Activated CD4-positive, alpha-beta T cell treated with anti-CD3 and anti-CD28 coated beads, Interleukin-2, amount 50 U/mL, for 1 hour (primary cell): ENCODE results near the gene PDCD10.

Source experiments
- DNase-seq: peaks from one replicate; pipeline ENCODE4 v3.0.0-alpha.2; 2020

Gene PDCD10

DNA sequence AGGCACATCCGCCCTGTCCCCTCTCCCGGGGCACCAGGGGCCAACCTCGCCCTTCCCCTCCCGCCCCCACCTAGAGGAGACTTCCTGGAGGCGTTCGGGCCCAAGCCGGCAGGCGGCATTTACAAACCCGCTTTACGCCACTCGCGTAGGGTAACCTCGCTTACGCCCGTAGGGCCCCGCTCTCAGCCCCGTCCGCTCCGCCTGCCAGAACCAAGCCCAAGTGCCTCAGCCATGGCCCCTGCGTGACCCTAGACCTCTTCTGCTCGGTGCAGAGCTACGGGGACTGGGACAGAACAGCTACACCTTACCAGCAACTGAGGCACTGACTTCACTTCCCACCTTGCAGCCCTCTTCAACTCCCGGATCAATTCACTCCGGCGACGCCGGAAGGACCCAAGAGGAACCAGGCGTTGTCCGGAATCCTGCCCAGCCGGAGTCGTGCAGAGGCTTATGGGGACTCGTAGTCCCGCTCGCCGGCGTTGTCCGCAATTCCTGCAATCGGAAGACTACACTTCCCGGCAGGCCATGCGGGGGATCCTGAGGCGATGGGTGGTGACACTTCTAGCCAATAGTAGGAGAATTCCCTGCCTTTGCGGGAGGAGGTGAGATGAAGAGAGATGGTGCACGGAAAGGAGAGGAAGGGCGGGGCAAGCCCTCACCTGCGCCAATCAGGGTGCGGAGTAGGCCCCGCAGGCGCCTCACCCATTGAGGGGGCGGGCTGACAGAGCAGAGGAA, at the start of gene PDCD10:
PDCD10 (minus strand) TSS at position 395 of the 735 bp plus-strand sequence. CDS start 14,735 bp downstream, outside the sequence.
- DNase-seq, result peak; percentile 96

DNA sequence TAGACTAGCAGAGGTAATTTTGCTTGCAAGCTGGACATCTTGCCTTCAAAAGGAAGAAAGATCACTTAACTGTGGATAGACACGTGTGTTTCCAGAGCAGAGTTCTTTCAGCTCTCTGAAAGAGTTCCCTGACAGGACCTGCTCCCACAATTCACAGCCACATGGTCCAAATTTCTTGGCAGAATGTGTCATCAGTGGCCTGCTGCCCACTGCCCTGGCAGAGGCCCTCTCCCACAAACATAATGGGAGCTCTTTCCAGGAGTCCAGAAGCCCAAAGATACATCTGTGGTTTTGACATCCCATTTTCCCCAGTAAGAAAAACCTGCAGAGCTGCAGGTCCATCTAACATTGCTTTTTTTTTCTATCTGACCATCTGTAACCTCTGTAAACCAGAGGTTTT, 49.1 kb upstream of the PDCD10 start:
- no peak for DNase-seq

DNA sequence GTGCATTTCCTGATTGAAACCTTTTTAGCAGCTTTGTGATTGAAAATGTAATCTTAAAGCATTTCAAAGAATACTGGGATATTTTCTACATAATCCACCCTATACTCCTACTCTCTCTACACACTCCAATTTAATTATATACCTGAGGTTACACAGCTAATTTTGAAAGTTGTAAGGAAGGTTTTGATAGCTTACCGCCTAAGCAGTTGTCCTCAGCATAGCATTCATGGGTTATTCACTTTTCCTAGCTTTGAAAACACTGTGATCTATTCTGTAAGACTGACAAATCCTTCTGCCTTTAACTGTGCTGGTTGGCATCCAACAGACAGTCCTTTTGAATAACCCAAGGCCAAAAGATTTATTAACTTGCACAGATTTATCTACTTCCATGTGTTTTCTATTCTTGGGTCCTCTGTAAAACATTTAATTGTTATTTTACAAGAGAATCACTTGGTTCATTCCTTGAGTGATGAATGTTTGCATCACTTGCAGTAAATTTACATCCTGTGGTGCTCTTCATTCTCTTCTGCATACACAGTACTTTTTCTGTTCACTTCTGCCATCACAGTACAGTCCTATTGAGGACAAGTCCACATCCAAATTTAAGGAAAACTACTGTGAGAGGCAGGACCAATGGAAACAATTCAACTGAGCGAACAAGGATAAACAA, 45.7 kb upstream of the PDCD10 start:
- DNase-seq, result no peak

DNA sequence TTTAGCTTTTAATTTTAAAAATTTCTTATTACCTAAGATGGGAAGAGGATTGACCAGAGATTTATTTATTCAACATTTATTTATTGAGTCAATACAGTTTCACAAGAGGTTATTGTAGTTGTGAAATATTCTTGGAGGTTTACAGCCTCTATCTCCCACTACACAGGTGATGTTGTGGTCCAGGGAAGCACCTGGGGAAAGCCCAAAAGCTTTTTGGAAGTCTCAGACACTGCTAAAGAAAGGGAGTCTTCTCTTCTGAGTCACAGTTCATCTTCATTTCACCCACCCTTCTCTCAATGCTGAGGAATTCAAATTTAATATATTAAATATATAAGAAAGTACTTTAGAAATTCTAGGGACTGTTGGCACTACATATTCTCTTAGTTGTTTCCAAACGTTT, 42.7 kb upstream of the PDCD10 start:
- no peak for DNase-seq

DNA sequence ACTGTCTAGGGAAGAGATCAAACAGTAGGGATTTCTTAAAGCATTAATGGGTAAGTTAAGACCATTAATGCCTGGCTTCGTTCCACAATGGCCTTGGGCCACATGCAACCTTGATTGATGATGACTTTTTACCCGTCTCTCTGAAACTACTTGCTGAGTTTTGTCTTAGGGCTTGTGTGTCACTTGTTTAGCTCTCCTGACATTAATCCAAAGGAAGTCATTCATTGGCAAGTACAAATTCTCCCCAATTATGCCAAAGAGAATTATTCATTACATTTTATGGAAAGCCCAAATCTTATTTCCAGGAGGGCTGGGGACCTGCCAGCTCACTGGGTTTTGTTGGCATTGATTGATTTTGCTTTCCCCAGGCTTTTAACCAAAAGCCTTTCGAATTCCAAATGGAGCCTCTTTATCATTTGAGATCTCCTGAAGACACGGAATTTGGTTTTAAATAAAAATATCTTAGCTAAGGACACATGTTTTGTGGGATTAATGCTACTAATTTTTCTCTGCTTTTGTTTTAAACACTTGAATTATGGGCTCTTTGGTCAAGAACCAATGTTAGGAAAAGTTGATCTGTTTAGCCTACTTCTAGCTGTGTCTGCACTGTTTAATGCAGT, 41.5 kb upstream of the PDCD10 start:
- DNase-seq, result no peak

DNA sequence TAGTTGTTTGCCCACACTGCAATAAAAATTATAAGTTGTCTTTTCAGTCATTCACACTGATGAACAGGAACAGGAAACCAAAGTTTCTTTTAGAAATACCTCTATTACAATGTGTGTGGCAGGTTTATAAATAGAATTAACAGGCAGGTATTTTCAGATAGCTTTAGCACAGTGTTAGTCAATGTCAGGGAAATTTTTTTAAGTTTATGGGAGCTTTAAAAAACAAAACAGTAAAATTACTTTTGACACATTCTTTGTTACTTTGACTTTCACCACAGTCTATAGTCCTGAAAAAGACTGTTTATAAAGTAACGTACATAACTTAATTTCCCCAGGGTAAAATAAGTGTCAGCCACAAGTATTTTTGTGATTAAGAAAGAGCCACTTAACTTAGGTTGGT, 38.9 kb upstream of the PDCD10 start:
- DNase-seq, result no peak

DNA sequence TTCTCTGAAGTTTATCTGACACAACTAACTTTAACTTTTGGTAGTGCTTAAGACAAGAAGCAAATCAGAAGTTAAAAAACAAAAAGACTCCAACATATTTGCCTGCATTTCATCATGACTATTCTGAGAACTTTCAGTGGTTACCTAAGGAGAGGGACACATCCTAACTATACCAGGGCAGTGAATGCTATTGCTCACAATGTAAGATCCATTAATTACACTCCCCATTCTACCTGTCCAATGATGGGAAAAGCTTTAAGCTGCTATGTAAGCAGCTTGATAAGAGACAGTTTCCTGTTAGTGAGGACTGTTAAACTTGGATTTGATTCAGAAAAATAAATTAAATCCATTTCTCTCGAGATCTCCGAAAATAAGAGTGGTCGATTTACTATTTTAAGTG, 38.3 kb upstream of the PDCD10 start:
- DNase-seq, result no peak

DNA sequence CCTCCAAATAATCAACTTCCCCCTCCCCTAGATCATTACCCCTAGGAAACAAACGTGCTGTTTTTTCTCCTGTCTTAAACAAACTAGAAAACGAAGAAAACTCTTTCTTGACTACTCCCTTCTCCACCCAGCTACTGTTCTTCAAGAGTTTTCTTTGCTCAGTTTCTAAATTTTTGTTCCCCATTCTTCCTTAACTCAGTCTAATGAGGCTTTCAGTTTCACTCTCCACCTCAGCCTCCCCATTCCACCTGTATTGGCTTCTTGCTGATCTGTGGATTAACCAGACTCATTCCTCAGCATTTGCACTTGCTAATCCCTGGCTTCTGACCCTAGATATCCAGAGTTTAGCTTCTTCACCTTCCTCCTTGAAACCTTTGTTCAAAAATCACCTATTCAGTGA, 27.6 kb upstream of the PDCD10 start:
- no peak for DNase-seq

DNA sequence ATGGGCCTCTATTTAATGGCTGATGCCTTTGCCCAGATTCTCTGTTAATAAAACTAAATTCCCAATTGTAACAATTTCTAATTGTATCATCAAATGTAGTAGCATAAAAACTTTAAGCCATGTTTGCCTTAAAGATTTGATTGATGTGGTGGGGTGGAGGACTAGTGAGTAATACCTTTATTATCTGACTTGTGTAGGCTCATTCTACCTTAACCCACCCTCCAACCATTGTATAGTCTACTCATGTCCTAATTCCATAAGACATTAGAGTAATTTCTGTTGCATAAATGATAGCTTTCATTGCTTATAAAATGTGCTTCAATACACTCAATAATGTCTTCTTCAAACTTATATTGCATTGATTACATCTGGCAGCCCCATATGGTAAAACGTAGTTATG, 26.6 kb upstream of the PDCD10 start:
- DNase-seq, result no peak

DNA sequence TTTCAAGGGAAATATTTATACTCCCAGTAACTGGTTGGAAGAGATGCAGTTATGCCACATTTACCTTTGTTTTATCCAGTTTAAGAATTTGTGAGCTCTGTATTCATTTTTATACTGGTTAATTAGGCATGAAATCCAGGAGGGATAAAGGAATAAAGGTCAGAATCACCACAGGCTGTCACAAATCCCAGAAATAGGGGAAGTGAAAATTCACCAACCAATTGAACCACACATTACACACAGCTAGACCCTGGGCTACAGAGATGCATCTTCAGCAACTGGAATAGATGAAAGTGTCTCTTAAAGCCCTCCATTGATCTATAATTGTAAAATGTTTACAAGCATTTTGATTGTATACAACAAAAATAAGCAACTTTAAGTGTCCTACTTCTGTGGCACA, 19.4 kb upstream of the PDCD10 start:
- no peak for DNase-seq

DNA sequence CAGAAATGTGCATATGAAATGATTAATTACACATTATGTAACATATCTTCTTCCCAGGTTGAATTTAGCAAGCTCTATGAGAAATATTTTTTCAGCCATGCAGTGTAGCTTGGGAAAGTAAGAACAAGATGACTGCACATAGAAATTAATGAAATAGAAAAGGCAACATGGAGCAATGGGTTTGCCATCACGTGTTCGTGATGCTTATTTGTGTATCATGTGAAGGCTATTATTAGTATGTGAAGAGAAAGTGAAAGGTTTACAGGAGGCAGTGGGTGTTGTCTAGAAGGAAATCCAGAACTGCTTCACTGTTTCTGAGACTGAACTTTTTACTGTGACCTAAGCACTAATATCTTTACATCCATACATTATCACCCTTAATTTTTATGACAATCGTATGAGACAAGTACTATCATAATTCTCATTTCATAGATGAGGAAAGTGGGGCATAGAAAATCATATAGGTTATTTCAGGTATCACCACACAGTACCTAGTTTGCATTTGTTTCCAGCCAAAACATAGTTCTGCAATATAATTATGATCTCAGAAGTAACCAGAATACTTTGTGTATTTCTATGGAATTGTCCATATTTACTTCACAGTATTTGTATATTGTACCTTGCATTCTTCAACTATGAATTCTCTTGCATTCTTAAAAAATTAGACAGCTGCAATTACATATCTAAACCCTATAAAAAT, 15.7 kb upstream of the PDCD10 start:
- no peak for DNase-seq

DNA sequence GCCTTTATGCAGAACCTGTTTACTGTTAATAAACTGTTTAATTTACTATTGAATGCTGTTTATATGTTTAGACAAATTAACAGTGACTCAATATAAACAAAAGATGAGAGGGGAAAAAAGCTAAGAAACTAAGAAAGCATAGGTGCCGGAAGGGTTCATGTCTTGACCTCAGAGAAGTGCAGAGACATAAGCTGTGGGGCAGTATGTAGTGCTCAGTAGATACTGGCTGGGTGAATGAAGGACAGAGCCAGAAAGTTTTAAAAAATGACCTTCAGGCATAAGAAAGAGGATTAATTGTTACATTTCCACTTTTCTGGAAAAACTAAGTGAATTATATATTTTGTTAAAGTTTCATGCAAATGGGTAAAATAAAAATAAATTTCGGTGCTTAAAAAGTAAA, 15.0 kb upstream of the PDCD10 start:
- no peak for DNase-seq

DNA sequence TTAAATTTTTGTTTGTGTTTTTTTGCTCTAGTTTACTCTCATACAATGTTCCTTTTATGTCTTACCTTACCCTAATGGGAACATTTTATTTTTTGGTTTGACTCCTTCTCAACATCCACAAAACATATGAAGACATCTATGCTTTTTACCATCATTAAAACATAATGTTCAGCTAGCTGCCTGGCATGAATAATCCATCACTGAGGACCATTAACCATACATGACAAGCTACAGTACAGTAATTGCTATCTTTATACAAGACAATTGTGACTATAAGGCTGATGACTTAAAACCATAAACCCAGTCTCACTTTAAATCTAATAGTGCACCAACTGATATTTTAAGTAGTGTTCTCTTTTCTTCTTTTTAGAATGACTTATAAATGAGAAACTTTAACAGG, 14.5 kb upstream of the PDCD10 start:
- no peak for DNase-seq

DNA sequence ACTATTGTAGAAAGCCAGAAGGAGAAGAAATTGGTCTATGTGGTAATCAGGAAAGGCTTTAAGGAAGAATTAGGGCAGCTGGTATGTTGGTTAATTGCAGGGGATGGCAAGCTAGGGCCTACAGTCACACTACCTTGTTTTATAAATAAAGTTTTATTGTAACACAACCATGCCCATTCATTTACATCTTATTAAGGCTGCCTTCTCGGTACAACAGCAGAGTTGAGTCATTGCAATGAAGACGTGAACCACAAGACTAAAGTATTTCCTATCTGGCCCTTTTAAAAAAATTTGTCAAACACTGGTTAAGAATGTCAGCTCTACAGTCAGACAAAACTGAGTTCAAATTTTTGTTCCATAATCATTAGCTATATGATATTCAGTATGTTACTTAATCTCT, 9.1 kb upstream of the PDCD10 start:
- DNase-seq, result no peak

DNA sequence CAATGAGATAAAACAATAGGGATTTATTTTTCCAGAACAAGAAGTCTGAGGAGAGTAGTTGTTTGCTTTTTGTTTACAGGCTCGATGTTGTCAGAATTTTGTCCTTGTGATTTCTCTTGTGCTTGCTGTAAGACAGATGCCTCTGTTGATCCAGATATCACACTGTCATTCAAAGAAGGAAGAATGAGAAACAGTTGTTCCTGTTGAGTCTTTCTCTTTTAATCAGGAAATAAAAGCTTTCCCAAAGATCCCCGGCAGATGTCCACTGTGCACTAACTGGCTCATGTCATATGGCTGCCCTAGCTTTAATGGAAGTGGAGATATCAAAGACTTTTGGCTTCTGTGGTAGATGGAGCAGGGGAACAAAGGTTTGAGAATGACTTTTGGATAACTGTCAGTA, 7.6 kb upstream of the PDCD10 start:
- DNase-seq, result no peak

DNA sequence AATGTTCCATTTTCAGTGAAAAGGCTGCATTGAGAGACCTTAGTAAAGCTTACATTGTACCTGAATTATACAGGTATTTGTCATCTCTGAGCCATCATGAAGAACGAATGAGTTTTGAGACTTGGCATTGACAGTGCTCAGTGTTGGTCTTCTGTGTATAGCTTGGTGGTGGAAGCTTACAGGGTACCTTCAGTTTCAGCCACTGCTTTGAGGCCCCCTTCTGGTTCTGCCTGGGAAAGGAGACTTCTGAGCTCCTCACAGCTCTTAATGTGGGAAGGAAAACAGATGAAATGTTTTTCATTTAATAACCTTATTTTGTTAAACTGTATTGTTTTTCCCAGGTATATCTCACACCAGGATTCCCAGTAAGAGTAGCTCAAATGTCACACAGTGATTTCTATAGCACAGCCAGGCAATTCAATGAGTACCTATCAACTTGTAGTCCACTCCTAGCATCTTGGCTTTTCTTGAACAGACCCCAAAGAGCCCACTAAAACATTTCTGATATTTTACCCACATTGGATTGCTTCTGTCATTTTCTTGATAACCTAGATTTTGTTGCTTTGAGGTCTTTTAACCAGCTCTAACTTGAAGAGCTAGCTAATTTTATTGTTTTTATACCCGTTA, 6.4 kb upstream of the PDCD10 start:
- peak; percentile 15 for DNase-seq

DNA sequence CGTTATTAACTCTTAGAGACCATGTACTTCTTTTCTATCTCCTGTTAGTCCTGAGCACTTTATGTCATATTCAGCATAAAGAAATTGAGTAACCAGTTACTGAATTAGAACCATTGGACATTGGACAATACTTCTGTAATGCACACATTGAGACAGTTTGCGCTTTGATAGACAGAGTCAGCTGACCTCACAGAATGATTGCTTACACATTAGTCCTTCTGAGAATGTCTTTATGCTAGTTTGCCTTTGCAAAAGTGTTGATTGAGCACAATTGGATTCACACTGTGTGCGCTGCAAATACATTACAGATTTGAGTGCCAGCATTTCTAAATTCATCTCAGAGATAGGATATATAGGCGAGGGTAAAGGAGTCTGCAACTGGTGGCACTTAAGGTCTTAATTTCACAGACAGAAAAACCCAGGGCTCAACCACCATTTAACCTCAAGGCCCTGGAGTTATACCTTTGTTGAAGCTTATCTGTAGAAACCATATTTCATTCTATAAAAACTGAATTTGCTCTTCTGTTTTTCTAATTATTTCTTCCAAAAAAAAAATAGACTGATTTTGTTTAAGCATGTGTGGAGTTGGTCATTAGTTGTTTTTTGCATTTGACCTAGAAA, 4.6 kb upstream of the PDCD10 start:
- DNase-seq, result no peak

DNA sequence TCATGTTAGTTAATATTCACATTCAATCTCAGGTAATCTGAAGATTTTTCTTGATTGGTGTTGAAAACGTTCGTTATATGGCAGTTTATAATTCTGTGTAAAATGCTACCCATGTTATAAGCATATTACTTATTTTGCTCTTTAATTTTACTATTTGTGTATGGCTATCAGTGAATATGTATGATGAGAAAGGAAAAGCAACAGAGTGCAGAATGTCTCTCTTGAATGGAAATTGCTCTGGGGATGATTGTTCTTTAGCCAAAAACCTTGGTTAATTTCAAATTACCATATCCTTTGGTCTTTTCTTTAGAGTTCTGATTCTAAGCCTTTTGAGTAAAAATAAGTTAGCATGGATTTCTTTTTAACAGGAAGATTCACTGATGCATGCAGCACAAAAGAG, 3.3 kb upstream of the PDCD10 start:
- no peak for DNase-seq

DNA sequence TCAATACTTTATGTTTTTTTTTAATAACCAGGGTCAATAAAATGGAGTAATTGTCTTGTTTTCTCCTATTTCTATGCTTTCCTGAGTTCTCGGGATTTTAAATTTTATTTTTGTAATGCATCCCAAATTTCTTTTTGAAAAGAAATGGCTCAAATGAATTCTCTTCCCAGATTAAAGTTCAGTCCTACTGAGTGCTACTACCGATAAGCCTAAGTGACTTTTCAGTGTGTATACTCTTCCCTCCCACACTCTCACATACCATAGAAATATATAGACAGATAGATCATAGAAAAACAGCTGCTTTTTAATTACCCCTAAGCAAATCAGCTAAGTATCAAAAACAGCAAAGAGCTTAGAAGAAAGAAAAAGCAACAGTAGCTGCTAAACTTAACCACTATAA, 2.3 kb upstream of the PDCD10 start:
- no peak for DNase-seq

DNA sequence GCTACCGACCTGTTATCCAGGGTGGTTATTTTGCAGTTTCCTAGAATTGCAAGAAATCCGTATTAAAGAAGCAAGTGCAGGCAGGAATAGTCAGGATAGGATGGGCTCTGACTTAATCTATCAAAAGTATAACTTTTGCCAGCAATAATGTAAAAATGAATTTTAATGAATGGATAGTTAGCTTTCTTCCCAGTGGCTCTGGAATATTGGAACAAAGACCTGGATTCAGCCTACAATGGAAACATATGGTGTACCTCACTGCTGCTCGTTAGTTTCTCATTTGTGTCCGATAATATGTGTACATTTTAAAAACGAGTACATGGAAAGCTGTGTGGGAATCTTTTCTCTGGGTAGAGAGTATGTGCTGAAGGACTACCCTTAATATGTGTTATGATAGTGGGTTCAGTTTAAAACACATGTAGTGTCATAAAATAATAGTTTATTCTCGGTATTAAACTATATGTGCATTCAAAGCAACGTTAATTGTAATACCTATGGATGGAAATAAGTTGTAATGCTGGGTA, 1.6 kb upstream of the PDCD10 start:
- DNase-seq, result no peak

DNA sequence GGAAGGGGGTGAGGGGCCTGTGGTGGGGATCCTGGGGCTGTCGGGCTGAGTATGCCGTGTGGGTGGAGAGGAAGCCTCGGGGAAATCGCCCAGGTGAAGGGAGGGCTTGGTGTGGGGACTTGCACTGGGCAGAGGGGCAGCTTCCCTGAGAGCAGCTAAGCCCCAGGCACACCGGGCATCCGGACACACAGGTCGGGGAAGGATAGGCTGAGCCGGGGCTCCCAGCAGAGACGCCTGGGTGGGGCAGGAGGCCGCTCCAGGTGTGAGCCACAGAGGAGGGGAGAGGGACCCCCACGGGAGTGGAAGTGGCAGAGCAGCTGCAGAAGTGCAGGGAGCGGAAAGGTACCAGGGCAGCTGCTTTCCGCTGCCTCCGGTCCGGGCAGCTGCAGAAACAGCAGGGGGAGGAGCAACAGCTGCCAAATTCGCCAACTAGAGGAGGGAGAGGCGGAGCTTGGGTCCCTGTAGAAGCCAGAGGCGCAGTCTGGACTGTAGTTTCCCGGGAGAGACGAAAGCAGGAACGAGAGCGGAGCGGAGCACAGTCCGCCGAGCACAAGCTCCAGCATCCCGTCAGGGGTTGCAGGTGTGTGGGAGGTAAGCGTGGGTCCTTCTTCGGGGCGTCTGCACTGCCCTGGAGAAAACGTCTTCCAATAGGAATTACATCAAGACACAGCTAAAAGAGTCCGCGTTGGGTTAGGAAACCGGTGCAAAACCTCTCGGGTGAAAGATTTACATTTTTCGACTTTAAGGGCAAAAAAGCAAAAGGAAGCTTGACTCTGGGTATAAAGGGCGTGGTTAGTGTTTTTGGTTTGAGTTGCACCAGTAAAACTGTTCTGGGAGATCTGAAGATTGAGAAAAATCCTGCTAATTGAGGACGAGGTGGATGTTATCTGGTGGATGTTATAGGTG, 794 bp upstream of the PDCD10 start, which contains the start of gene SERPINI1:
SERPINI1 (plus strand) TSS at position 489 of the 906 bp plus-strand sequence. CDS start 53,408 bp downstream, outside the sequence.
- DNase-seq, result peak; percentile 65
